Astrocyte (in vitro differentiated cells and primary cell): ENCODE measurements around the gene DGKI.

ENCODE experiments used
- EZH2 ChIP-seq: IDR thresholded peaks from 2 replicates; pipeline ENCODE4 v1.6.1; 2012; ENCODE audit warnings: mild to moderate bottlenecking, low read length, inconsistent platforms; ENCODE audit not compliant: insufficient read depth
- TF ChIP-seq, protein P1 (sequence below): IDR thresholded peaks from 2 replicates; pipeline ENCODE4 v1.5.1; 2011; ENCODE audit warnings: low read depth, mild to moderate bottlenecking, inconsistent platforms, low read length, moderate library complexity; ENCODE audit not compliant: insufficient read depth

GRCh38 chr7:137742051-137742450 is 104.7 kb downstream of the DGKI start:
- TF ChIP-seq, protein P1, sequence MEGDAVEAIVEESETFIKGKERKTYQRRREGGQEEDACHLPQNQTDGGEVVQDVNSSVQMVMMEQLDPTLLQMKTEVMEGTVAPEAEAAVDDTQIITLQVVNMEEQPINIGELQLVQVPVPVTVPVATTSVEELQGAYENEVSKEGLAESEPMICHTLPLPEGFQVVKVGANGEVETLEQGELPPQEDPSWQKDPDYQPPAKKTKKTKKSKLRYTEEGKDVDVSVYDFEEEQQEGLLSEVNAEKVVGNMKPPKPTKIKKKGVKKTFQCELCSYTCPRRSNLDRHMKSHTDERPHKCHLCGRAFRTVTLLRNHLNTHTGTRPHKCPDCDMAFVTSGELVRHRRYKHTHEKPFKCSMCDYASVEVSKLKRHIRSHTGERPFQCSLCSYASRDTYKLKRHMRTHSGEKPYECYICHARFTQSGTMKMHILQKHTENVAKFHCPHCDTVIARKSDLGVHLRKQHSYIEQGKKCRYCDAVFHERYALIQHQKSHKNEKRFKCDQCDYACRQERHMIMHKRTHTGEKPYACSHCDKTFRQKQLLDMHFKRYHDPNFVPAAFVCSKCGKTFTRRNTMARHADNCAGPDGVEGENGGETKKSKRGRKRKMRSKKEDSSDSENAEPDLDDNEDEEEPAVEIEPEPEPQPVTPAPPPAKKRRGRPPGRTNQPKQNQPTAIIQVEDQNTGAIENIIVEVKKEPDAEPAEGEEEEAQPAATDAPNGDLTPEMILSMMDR, result no peak
- no peak for TF ChIP-seq EZH2
